Hematopoietic multipotent progenitor cell treated with erythropoietin and hydrocortisone succinate and interleukin-3 and kit ligand, for 6 days (in vitro differentiated cells): ENCODE measurements around the gene KANK3.

Experiments used
- DNase-seq: peaks from one replicate; pipeline ENCODE4 v3.0.0-alpha.2; 2015

The KANK3 gene

GRCh38 chr19:8336660-8337059 is 6.4 kb downstream of the KANK3 start:
- DNase-seq, result no peak

- no peak for DNase-seq
Observed at GRCh38 chr19:8336072-8336569, 6.9 kb downstream of the KANK3 start.

GRCh38 chr19:8335343-8336071 is 7.6 kb downstream of the KANK3 start:
- no peak for DNase-seq

- DNase-seq, result peak; percentile 67
Observed at GRCh38 chr19:8334458-8335342, 8.4 kb downstream of the KANK3 start.

- DNase-seq, result no peak
Observed at GRCh38 chr19:8333767-8334457, 9.2 kb downstream of the KANK3 start.

GRCh38 chr19:8332976-8333766 is 9.9 kb downstream of the KANK3 start:
- no peak for DNase-seq

- DNase-seq, result peak; percentile 55
Observed at GRCh38 chr19:8331263-8331845, 11.7 kb downstream of the KANK3 start.

GRCh38 chr19:8329996-8330395 is 13.1 kb downstream of the KANK3 start:
- no peak for DNase-seq

- no peak for DNase-seq
Observed at GRCh38 chr19:8325454-8325853, 17.6 kb downstream of the KANK3 start.

- peak; percentile 51 for DNase-seq
Observed at GRCh38 chr19:8324186-8325050, 18.6 kb downstream of the KANK3 start.

- peak; percentile 71 for DNase-seq
Observed at GRCh38 chr19:8323781-8324185, 19.3 kb downstream of the KANK3 start.

GRCh38 chr19:8322638-8322997 is 20.4 kb downstream of the KANK3 start:
- no peak for DNase-seq

- DNase-seq, result no peak
Observed at GRCh38 chr19:8321986-8322637, 20.9 kb downstream of the KANK3 start.

GRCh38 chr19:8321067-8321985 is 21.7 kb downstream of the KANK3 start, which contains the start of the genes NDUFA7 and RPS28:
NDUFA7 (minus strand) TSS chr19:8321375; CDS start chr19:8321358, 17 bp downstream.
RPS28 (plus strand) TSS chr19:8321496; CDS start chr19:8321531, 35 bp downstream.
- DNase-seq, result peak; percentile 98

- peak; percentile 46 for DNase-seq
Observed at GRCh38 chr19:8320564-8321066, 22.4 kb downstream of the KANK3 start.

- DNase-seq, result no peak
Observed at GRCh38 chr19:8319807-8320520, 23.1 kb downstream of the KANK3 start.

GRCh38 chr19:8318835-8319234 is 24.2 kb downstream of the KANK3 start:
- DNase-seq, result peak; percentile 44
